ENCODE results near the gene CHRM4.
A peak's percentile ranks its signal among the peaks of the same experiment; 100 is the strongest.

CHRM4 gene

GRCh38 chr11:46357483-46357936 lies 34.1 kb downstream of the CHRM4 start:
- no CpG with 5 or more reads among the region's 11 CpGs for WGBS (ENCODE audit: insufficient coverage, insufficient read length)
- no peak overlapping the region for H3K27ac ChIP-seq (ENCODE audit: low read length)
- no peak for DNase-seq (ENCODE audit: low read depth, low spot score)

GRCh38 chr11:46356924-46357482 lies 34.6 kb downstream of the CHRM4 start:
- H3K27ac ChIP-seq (ENCODE audit: low read length) = no peak overlapping the region
- no peaks in the 10 kb centered on the region for H3K36me3 ChIP-seq (ENCODE audit: control insufficient read depth, insufficient read depth, low read length)
- peaks cover 12% of the 10 kb centered on the region for H3K4me1 ChIP-seq (ENCODE audit: control insufficient read depth, insufficient read depth, low read length)
- DNase-seq (ENCODE audit: low read depth, low spot score) = no peak
- H3K4me3 ChIP-seq (ENCODE audit: low read length) = no peak overlapping the region
- WGBS (ENCODE audit: insufficient coverage, insufficient read length) = no CpG with 5 or more reads among the region's 7 CpGs
- H3K27me3 ChIP-seq (ENCODE audit: control insufficient read depth, insufficient read depth, low read length) = no peaks in the 10 kb centered on the region
- no peaks in the 10 kb centered on the region for H3K9me3 ChIP-seq (ENCODE audit: control insufficient read depth, insufficient read depth, low read length)

More at GRCh38 chr11:46357483-46357936, 34.1 kb downstream of the CHRM4 start:
- H3K4me1 ChIP-seq (ENCODE audit: control insufficient read depth, insufficient read depth, low read length) = peaks cover 10% of the 10 kb centered on the region
- no peaks in the 10 kb centered on the region for H3K36me3 ChIP-seq (ENCODE audit: control insufficient read depth, insufficient read depth, low read length)
- H3K4me3 ChIP-seq (ENCODE audit: low read length) = no peak overlapping the region
- no peaks in the 10 kb centered on the region for H3K27me3 ChIP-seq (ENCODE audit: control insufficient read depth, insufficient read depth, low read length)
- no peaks in the 10 kb centered on the region for H3K9me3 ChIP-seq (ENCODE audit: control insufficient read depth, insufficient read depth, low read length)

- H3K4me3 ChIP-seq (ENCODE audit: low read length) = no peak overlapping the region
- H3K9me3 ChIP-seq (ENCODE audit: control insufficient read depth, insufficient read depth, low read length) = no peaks in the 10 kb centered on the region
- no peak overlapping the region for H3K27ac ChIP-seq (ENCODE audit: low read length)
- DNase-seq (ENCODE audit: low read depth, low spot score) = no peak
- no CpG with 5 or more reads among the region's 9 CpGs for WGBS (ENCODE audit: insufficient coverage, insufficient read length)
- peaks cover 14% of the 10 kb centered on the region for H3K4me1 ChIP-seq (ENCODE audit: control insufficient read depth, insufficient read depth, low read length)
- no peaks in the 10 kb centered on the region for H3K27me3 ChIP-seq (ENCODE audit: control insufficient read depth, insufficient read depth, low read length)
- 0 out of 2 replicates have a peak, but pooled peaks cover 3% of the 10 kb centered on the region for H3K36me3 ChIP-seq (ENCODE audit: control insufficient read depth, insufficient read depth, low read length)
Measured at GRCh38 chr11:46353698-46354097, 37.9 kb downstream of the CHRM4 start.

GRCh38 chr11:46352063-46352841 lies 39.3 kb downstream of the CHRM4 start:
- H3K27ac ChIP-seq (ENCODE audit: low read length) = no peak overlapping the region

GRCh38 chr11:46351606-46352005 lies 40.0 kb downstream of the CHRM4 start:
- Histone ChIP-seq H3K27me3 (ENCODE audit: control insufficient read depth, insufficient read depth, low read length) (no peaks in the 10 kb centered on the region), H3K27ac (ENCODE audit: low read length) (no peak overlapping the region), H3K36me3 (ENCODE audit: control insufficient read depth, insufficient read depth, low read length) (0 out of 2 replicates have a peak, but pooled peaks cover 3% of the 10 kb centered on the region), H3K9me3 (ENCODE audit: control insufficient read depth, insufficient read depth, low read length) (no peaks in the 10 kb centered on the region), H3K4me3 (ENCODE audit: low read length) (no peak overlapping the region), H3K4me1 (ENCODE audit: control insufficient read depth, insufficient read depth, low read length) (peaks cover 12% of the 10 kb centered on the region)
- no peak for DNase-seq (ENCODE audit: low read depth, low spot score)
- WGBS (ENCODE audit: insufficient coverage, insufficient read length) = no CpG with 5 or more reads among the region's 5 CpGs

More at GRCh38 chr11:46352063-46352841, 39.3 kb downstream of the CHRM4 start:
- WGBS (ENCODE audit: insufficient coverage, insufficient read length) = no CpG with 5 or more reads among the region's 33 CpGs
- H3K27me3 ChIP-seq (ENCODE audit: control insufficient read depth, insufficient read depth, low read length) = no peaks in the 10 kb centered on the region
- H3K36me3 ChIP-seq (ENCODE audit: control insufficient read depth, insufficient read depth, low read length) = 0 out of 2 replicates have a peak, but pooled peaks cover 3% of the 10 kb centered on the region
- no peak for DNase-seq (ENCODE audit: low read depth, low spot score)
- no peak overlapping the region for H3K4me3 ChIP-seq (ENCODE audit: low read length)
- H3K4me1 ChIP-seq (ENCODE audit: control insufficient read depth, insufficient read depth, low read length) = peaks cover 12% of the 10 kb centered on the region
- H3K9me3 ChIP-seq (ENCODE audit: control insufficient read depth, insufficient read depth, low read length) = no peaks in the 10 kb centered on the region

DNA sequence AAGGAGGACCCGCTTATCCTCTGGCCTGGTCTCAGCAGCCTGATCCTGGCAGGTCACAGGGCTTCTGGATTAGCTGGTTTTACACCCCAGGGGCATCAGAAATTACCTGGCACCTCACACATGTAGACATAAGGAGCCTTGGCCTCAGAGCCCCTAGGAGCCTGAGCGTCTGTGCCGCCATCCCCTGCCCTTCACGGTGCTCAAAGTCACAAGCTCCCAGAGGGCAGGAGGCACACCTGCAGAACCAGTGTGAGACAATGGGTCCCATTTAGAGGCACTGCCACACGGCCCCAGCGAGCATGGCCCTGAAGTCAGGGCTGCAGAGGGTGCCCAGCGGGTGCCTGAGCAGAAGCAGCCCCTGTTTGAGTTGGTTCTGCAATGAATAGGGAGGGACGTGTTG lies 40.4 kb downstream of the CHRM4 start:
- Histone ChIP-seq H3K4me3 (ENCODE audit: low read length) (no peak overlapping the region), H3K27me3 (ENCODE audit: control insufficient read depth, insufficient read depth, low read length) (no peaks in the 10 kb centered on the region), H3K4me1 (ENCODE audit: control insufficient read depth, insufficient read depth, low read length) (peaks cover 12% of the 10 kb centered on the region), H3K36me3 (ENCODE audit: control insufficient read depth, insufficient read depth, low read length) (0 out of 2 replicates have a peak, but pooled peaks cover 3% of the 10 kb centered on the region), H3K27ac (ENCODE audit: low read length) (no peak overlapping the region), H3K9me3 (ENCODE audit: control insufficient read depth, insufficient read depth, low read length) (no peaks in the 10 kb centered on the region)
- WGBS (ENCODE audit: insufficient coverage, insufficient read length) = no CpG with 5 or more reads among the region's 8 CpGs
- no peak for DNase-seq (ENCODE audit: low read depth, low spot score)

DNA sequence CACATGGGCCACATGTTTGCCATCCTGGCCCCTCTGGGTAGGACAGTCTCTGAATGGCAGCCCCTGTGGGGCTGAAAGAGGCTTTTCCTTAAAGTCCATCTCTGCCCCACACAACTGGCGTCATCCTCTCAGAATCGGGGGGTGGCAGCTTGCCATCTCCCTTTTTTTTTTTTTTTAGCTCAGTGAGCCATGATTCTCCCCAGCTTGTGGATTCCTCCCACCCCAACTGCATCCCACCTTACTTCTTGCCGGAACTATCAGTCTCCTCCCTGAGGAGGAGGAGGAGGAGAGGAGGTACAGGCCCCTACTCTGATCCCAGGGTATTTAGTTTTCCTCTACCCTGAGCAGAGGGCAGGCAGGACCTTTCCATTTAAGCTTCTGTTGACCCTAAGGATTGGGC lies 40.9 kb downstream of the CHRM4 start:
- Histone ChIP-seq H3K9me3 (ENCODE audit: control insufficient read depth, insufficient read depth, low read length) (no peaks in the 10 kb centered on the region), H3K4me1 (ENCODE audit: control insufficient read depth, insufficient read depth, low read length) (peaks cover 12% of the 10 kb centered on the region), H3K36me3 (ENCODE audit: control insufficient read depth, insufficient read depth, low read length) (0 out of 2 replicates have a peak, but pooled peaks cover 3% of the 10 kb centered on the region), H3K27me3 (ENCODE audit: control insufficient read depth, insufficient read depth, low read length) (no peaks in the 10 kb centered on the region), H3K4me3 (ENCODE audit: low read length) (no peak overlapping the region), H3K27ac (ENCODE audit: low read length) (no peak overlapping the region)
- no CpG with 5 or more reads among the region's 3 CpGs for WGBS (ENCODE audit: insufficient coverage, insufficient read length)
- DNase-seq (ENCODE audit: low read depth, low spot score) = no peak

DNA sequence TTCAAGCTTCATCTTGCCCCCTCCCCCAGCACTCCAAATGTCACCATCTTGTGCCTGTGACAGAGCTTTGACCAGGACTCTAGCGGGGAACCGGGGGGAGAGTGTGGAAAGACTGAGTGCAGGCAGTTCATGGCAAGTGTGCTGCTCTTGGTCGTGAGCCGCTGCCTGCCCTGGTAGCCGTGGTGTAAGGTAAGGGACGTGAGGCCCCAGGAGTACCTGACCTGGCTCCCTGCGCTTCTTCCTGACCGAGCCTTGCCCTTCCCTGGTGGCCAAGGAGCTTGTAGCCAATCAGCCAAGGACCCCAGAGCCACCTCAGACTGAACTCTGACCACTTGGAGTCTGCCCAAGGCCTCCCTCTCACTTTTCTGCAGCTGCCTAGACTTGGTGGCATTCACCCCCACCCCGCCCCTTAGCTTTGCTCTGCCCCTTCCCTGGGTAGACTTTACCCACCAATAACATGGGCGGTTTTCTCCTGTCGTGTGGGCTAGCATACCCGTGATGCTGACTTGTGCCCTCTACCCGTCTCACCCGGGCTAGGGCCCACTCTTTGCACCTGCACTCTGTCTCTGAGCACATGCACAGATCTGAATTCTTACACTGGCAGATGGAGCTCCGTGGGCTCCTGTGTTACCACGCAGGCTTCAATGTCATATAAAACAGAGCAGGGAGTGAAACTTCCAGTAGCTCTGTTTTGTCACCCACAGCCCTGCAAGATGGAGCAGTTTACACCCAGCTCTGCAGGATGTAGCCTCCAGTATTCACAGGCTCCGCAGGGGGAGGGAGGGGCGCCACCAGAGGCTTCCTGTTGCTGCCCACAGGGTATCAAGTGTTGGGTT lies 42.8 kb downstream of the CHRM4 start:
- no peak overlapping the region; the same call in 1 of the 2 replicates for H3K4me3 ChIP-seq (ENCODE audit: low read length)
- H3K4me1 ChIP-seq (ENCODE audit: control insufficient read depth, insufficient read depth, low read length) = peaks cover 16% of the 10 kb centered on the region
- WGBS (ENCODE audit: insufficient coverage, insufficient read length) = no CpG with 5 or more reads among the region's 18 CpGs
- 0 out of 2 replicates have a peak, but pooled peaks cover 3% of the 10 kb centered on the region for H3K36me3 ChIP-seq (ENCODE audit: control insufficient read depth, insufficient read depth, low read length)
- no peaks in the 10 kb centered on the region for H3K27me3 ChIP-seq (ENCODE audit: control insufficient read depth, insufficient read depth, low read length)
- H3K27ac ChIP-seq (ENCODE audit: low read length) = no peak overlapping the region
- no peak for DNase-seq (ENCODE audit: low read depth, low spot score)
- H3K9me3 ChIP-seq (ENCODE audit: control insufficient read depth, insufficient read depth, low read length) = no peaks in the 10 kb centered on the region

DNA sequence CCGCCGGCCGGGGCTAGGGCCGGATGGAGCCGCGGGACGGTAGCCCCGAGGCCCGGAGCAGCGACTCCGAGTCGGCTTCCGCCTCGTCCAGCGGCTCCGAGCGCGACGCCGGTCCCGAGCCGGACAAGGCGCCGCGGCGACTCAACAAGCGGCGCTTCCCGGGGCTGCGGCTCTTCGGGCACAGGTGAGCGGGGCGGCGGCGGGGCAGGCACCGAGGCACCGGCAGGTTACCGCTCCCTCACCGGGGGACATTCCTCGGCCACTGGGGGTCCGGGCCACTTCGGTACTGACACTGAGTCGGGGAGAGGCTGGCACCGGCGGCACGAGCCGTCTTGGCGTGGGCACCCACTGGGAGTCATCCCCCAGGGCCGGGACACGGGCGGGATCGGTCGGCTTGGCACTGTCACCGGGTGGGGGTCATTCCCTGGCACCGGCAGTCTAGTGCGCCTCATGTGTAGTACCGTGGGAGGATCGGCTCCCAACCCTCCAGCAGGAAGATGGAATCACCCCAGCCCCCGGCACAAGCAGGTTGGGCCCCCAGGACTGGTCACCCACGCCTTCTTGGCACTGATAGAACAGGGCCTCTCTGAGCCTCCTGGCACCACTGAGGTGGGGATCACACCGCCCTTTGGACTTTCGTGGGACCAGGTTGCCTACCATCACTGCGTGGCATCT lies 43.8 kb downstream of the CHRM4 start:
- Histone ChIP-seq H3K4me1 (ENCODE audit: control insufficient read depth, insufficient read depth, low read length) (peaks cover 15% of the 10 kb centered on the region), H3K4me3 (ENCODE audit: low read length) (peak overlapping the region; percentile 91), H3K27ac (ENCODE audit: low read length) (no peak overlapping the region), H3K36me3 (ENCODE audit: control insufficient read depth, insufficient read depth, low read length) (0 out of 2 replicates have a peak, but pooled peaks cover 3% of the 10 kb centered on the region), H3K27me3 (ENCODE audit: control insufficient read depth, insufficient read depth, low read length) (no peaks in the 10 kb centered on the region), H3K9me3 (ENCODE audit: control insufficient read depth, insufficient read depth, low read length) (no peaks in the 10 kb centered on the region)
- no peak for DNase-seq (ENCODE audit: low read depth, low spot score)
- WGBS (ENCODE audit: insufficient coverage, insufficient read length) = no CpG with 5 or more reads among the region's 63 CpGs
